SK-N-SH (cell line): ENCODE results near the gene FOXI2. TPM values are rescaled to one million over a fixed set of nuclear protein-coding genes. Genes with fewer than 3 reads are reported as not detected.

Experiments
- CTCF ChIA-PET: fragments of 300-600, 350-600 bp; formaldehyde crosslinking; extraction: SDS; loops from one replicate; lab custom pipeline; 2021; lab: Yijun Ruan, JAX
- POLR2A ChIA-PET: fragments of 350-600 bp; sonication (Branson Sonifier 250); formaldehyde crosslinking; extraction: SDS; loops from one replicate; lab custom pipeline; 2020; ENCODE audit warnings: antibody characterized with exemption, inconsistent platforms; lab: Yijun Ruan, JAX
- DNase-seq: peaks from one replicate; pipeline ENCODE4 v3.0.0; 2012
- H2AFZ ChIP-seq: fragments of 200-600 bp; sonication (generic); 2 replicates; pipeline ENCODE4 v1.8.1; 2016; ENCODE audit warnings: antibody characterized with exemption, mild to moderate bottlenecking, low read depth
- H3F3A ChIP-seq: fragments of 200-600 bp; sonication (generic); replicated peaks from 2 replicates; pipeline ENCODE3; 2016; ENCODE audit warnings: antibody characterized with exemption, mild to moderate bottlenecking; ENCODE audit not compliant: insufficient read depth
- H3K27ac ChIP-seq, 2 experiments: fragments of 200-500 bp in 1 of 2; fragments of 200-600 bp in 1 of 2; sonication (Bioruptor generic) in 1 of 2; sonication (generic), shearing (Covaris generic) in 1 of 2; 2 replicates each; pipeline versions ENCODE4 v1.5.1 to v1.6.1; 2014 to 2016; ENCODE audit warnings: low read depth in 2 of 2, inconsistent platforms in 1 of 2, low read length in 1 of 2, mild to moderate bottlenecking in 1 of 2, mixed read lengths in 1 of 2
- H3K27me3 ChIP-seq: fragments of 200-600 bp; sonication (generic), shearing (Covaris generic); 2 replicates; pipeline ENCODE4 v1.6.1; 2016; ENCODE audit warnings: mixed run types; ENCODE audit not compliant: insufficient read depth
- H3K36me3 ChIP-seq, 2 experiments: fragments of 200-500 bp in 1 of 2; fragments of 200-600 bp in 1 of 2; sonication (Bioruptor generic) in 1 of 2; sonication (generic) in 1 of 2; replicated peaks in 1 of 2; 2 replicates each; pipeline versions ENCODE3 to v1.5.1; 2014 to 2016; ENCODE audit warnings: low read length in 1 of 2, mild to moderate bottlenecking in 1 of 2; ENCODE audit not compliant: insufficient read depth in 2 of 2, control insufficient read depth in 1 of 2
- H3K4me1 ChIP-seq, 2 experiments: fragments of 200-500 bp in 1 of 2; fragments of 200-600 bp in 1 of 2; sonication (Bioruptor generic) in 1 of 2; sonication (generic), shearing (Covaris generic) in 1 of 2; 2 replicates each; pipeline versions ENCODE4 v1.5.1 to v1.6.1; 2014 to 2016; ENCODE audit warnings: low read depth in 1 of 2, low read length in 1 of 2, mixed run types in 1 of 2; ENCODE audit not compliant: insufficient read depth in 2 of 2, control insufficient read depth in 1 of 2
- H3K4me2 ChIP-seq: fragments of 200-600 bp; sonication (generic), shearing (Covaris generic); 2 replicates; pipeline ENCODE4 v1.6.1; 2017; ENCODE audit warnings: mixed run types
- H3K4me3 ChIP-seq, 2 experiments: fragments of 200-500 bp in 1 of 2; fragments of 200-600 bp in 1 of 2; sonication (Bioruptor generic) in 1 of 2; sonication (generic), shearing (Covaris generic) in 1 of 2; 2 replicates each; pipeline versions ENCODE4 v1.5.1 to v1.8.1; 2014 to 2016; ENCODE audit warnings: low read depth in 2 of 2, inconsistent platforms in 1 of 2, low read length in 1 of 2, mild to moderate bottlenecking in 1 of 2, mixed read lengths in 1 of 2, moderate library complexity in 1 of 2
- H3K79me2 ChIP-seq: fragments of 200-600 bp; sonication (generic); 2 replicates; pipeline ENCODE4 v1.8.1; 2017; ENCODE audit warnings: mild to moderate bottlenecking; ENCODE audit not compliant: insufficient read depth
- H3K9ac ChIP-seq: fragments of 200-600 bp; sonication (generic); 2 replicates; pipeline ENCODE4 v1.6.1; 2017; ENCODE audit warnings: mixed run types
- H3K9me2 ChIP-seq: fragments of 200-600 bp; sonication (generic); 2 replicates; pipeline ENCODE4 v1.6.1; 2017; ENCODE audit warnings: mixed run types
- H3K9me3 ChIP-seq: fragments of 200-600 bp; sonication (generic); 2 replicates; pipeline ENCODE4 v1.6.1; 2017; ENCODE audit warnings: mixed run types, mild to moderate bottlenecking, moderate library complexity
- H4K20me1 ChIP-seq: fragments of 200-600 bp; sonication (generic); 2 replicates; pipeline ENCODE4 v1.6.1; 2017; ENCODE audit warnings: mild to moderate bottlenecking, mixed run types; ENCODE audit not compliant: insufficient read depth
- CHD2 ChIP-seq: fragments of 150-350 bp; IDR thresholded peaks from 2 replicates; pipeline ENCODE4 v1.6.1; 2018; ENCODE audit warnings: low read length; ENCODE audit not compliant: partially characterized antibody
- CTCF ChIP-seq: fragments of 200-600 bp; sonication (generic); IDR thresholded peaks from 2 replicates; pipeline ENCODE4 v1.6.1; 2017; ENCODE audit warnings: antibody characterized with exemption, mild to moderate bottlenecking, moderate library complexity
- EP300 ChIP-seq, 2 experiments: IDR thresholded peaks; 2 replicates each; pipeline versions ENCODE4 v1.4.0 to v1.6.1; 2012; ENCODE audit warnings: borderline replicate concordance in 1 of 2, low read depth in 1 of 2, low read length in 1 of 2
- FOXJ3 ChIP-seq: sonication (generic); formaldehyde crosslinking; IDR thresholded peaks from 2 replicates; pipeline ENCODE4 v1.5.1; 2020; ENCODE audit warnings: mild to moderate bottlenecking, missing genetic modification reagents
- FOXM1 ChIP-seq: IDR thresholded peaks from 2 replicates; pipeline ENCODE4 v1.4.0; 2012; ENCODE audit warnings: low read depth, mild to moderate bottlenecking
- JUND ChIP-seq: IDR thresholded peaks from 2 replicates; pipeline ENCODE4 v1.4.0; 2012
- MAX ChIP-seq: IDR thresholded peaks from 2 replicates; pipeline ENCODE4 v1.4.0; 2012; ENCODE audit warnings: low read depth
- NFIC ChIP-seq: IDR thresholded peaks from 2 replicates; pipeline ENCODE4 v1.4.0; 2012; ENCODE audit warnings: borderline replicate concordance
- NRF1 ChIP-seq: IDR thresholded peaks from 2 replicates; pipeline ENCODE4 v1.6.1; 2012; ENCODE audit warnings: low read depth, mild to moderate bottlenecking, low read length
- PBX3 ChIP-seq: IDR thresholded peaks from 2 replicates; pipeline ENCODE4; 2012
- SMC3 ChIP-seq: IDR thresholded peaks from 2 replicates; pipeline ENCODE4 v1.6.1; 2012; ENCODE audit warnings: low read depth, low read length, improper control_type of control experiment
- TCF12 ChIP-seq: IDR thresholded peaks from 2 replicates; pipeline ENCODE4 v1.4.0; 2012
- USF2 ChIP-seq: fragments of 150-350 bp; IDR thresholded peaks from 2 replicates; pipeline ENCODE4 v1.6.1; 2017; ENCODE audit warnings: antibody characterized with exemption, low read length, low read depth, borderline replicate concordance
- ZBTB33 ChIP-seq: IDR thresholded peaks from 2 replicates; pipeline ENCODE4 v1.4.0; 2012; ENCODE audit warnings: low read depth, borderline replicate concordance
- WGBS: methylation state at CpG from one replicate; pipeline ENCODE4 v1.1.6; 2017; ENCODE audit warnings: low lambda C conversion rate; 5-methylcytosine and 5-hydroxymethylcytosine counted together
- polyA plus RNA-seq, 3 experiments: library from polyadenylated mRNA; depleted of rRNA; stranded (reverse); fragments of >200 nt; gene quantifications; 2 replicates each; pipeline ENCODE4 v1.2.3, GENCODE V29; 2012

Gene FOXI2
- polyA plus RNA-seq, 1 of the 3 experiments (the other 2 are of a cell fraction), result not detected

- H3K27ac ChIP-seq, result no peak overlapping the region
- H3K79me2 ChIP-seq, result no peaks in the 10 kb centered on the region
- H3K9me2 ChIP-seq, result no peaks in the 10 kb centered on the region
- no peaks in the 10 kb centered on the region for H3F3A ChIP-seq
- no peak overlapping the region for H3K4me2 ChIP-seq
- no peaks in the 10 kb centered on the region for H3K36me3 ChIP-seq
- CTCF ChIA-PET, result interaction anchor here (0.9 to 1.9 kb wide), 4 partner anchors 9 to 164 kb away, joined by 3 to 6 read pairs (median 4); no protein-coding TSS in a partner anchor
- H3K27me3 ChIP-seq, result no peaks in the 10 kb centered on the region
- no peak overlapping the region for H2AFZ ChIP-seq
- H3K9ac ChIP-seq, result no peak overlapping the region
- POLR2A ChIA-PET, result no interaction called here
- H3K4me3 ChIP-seq, result no peak overlapping the region
- H3K9me3 ChIP-seq, result no peaks in the 10 kb centered on the region
- 7% methylated on average over 2 of the region's 2 CpGs for WGBS
- no peak for DNase-seq
- TF ChIP-seq FOXJ3 (CRISPR knock-in tag), result no peak
- no peak for TF ChIP-seq ZBTB33
- no peak for TF ChIP-seq MAX
- TF ChIP-seq SMC3, result no peak
- TF ChIP-seq CTCF, result no peak
- no peak for TF ChIP-seq NRF1
- TF ChIP-seq PBX3, result no peak
- TF ChIP-seq TCF12, result no peak
- TF ChIP-seq USF2, result no peak
- TF ChIP-seq FOXM1, result no peak
- TF ChIP-seq CHD2, result no peak
- TF ChIP-seq JUND, result no peak
- no peak for TF ChIP-seq EP300 (IDR thresholded peaks at IDR 0.05; ENCODE audit: borderline replicate concordance in 1 of 2, low read depth in 1 of 2, low read length in 1 of 2)
- TF ChIP-seq NFIC, result no peak
- TF ChIP-seq, all 33 proteins: peak for 0
- H3K4me1 ChIP-seq, result no peaks in the 10 kb centered on the region
- H4K20me1 ChIP-seq, result no peaks in the 10 kb centered on the region
Measured at GRCh38 chr10:127690176-127690835, 46.7 kb upstream of the FOXI2 start.
